Gastrocnemius medialis (tissue), 4 donors: ENCODE data around the gene SLCO3A1. TPM values are rescaled to one million over a fixed set of nuclear protein-coding genes. Genes with fewer than 3 reads are reported as not detected.

Experiments
- ATAC-seq, 2 donors: fragments of 150-250 bp; one replicate each; pipeline ENCODE4 v1.9.1; 2016
- DNase-seq, 2 donors: peaks; one replicate each; pipeline ENCODE4 v3.0.0-alpha.2; 2019
- H3K27ac ChIP-seq, 4 donors: fragments of 200-600 bp; sonication (generic); 1 replicate in 1 of 4; 2 replicates in 3 of 4; pipeline ENCODE4 v1.5.1; 2016 to 2018; ENCODE audit warnings: mild to moderate bottlenecking in 2 of 4, moderate library complexity in 1 of 4
- H3K27me3 ChIP-seq, 3 donors: fragments of 200-600 bp; sonication (generic) in 2 of 3; 1 replicate in 1 of 3; 2 replicates in 2 of 3; pipeline versions ENCODE4 v1.5.1 to v1.6.0; 2016 to 2019; ENCODE audit warnings: mild to moderate bottlenecking in 1 of 3, moderate library complexity in 1 of 3
- H3K36me3 ChIP-seq, 2 donors: fragments of 200-600 bp; sonication (generic) in 1 of 2; one replicate each; pipeline ENCODE4 v1.5.1; 2017 to 2018
- H3K4me1 ChIP-seq, 2 donors: fragments of 200-600 bp; sonication (generic) in 1 of 2; one replicate each; pipeline ENCODE4 v1.5.1; 2016 to 2017; ENCODE audit warnings: mild to moderate bottlenecking in 2 of 2
- H3K4me3 ChIP-seq, 4 donors: fragments of 200-600 bp; sonication (generic) in 3 of 4; 1 replicate in 1 of 4; 2 replicates in 3 of 4; pipeline ENCODE4 v1.5.1; 2016 to 2019; ENCODE audit warnings: mild to moderate bottlenecking in 2 of 4
- H3K9me3 ChIP-seq, 3 donors: fragments of 200-600 bp; sonication (generic) in 2 of 3; 1 replicate in 1 of 3; 2 replicates in 2 of 3; pipeline ENCODE4 v1.5.1; 2016 to 2019
- POLR2A ChIP-seq, 2 donors: fragments of 450-650 bp; IDR thresholded peaks; one replicate each; pipeline ENCODE4 v1.6.1; 2017; ENCODE audit warnings: antibody characterized with exemption in 2 of 2, mild to moderate bottlenecking in 2 of 2, moderate library complexity in 2 of 2
- in situ Hi-C, 4 donors: fragments of 200-750 bp; cut with MboI; loops; one replicate each; pipeline versions ENCODE4 v1.15.0 to v1.8.0; 2017; ENCODE audit warnings: low sequenced_read_pairs in 4 of 4
- intact Hi-C: fragments of 100-400 bp; cut with DNase I; formaldehyde crosslinking; loops from one replicate; pipeline ENCODE4 v1.15.1; 2023; ENCODE audit warnings: low total_unique reads
- total RNA-seq, 4 donors: library from RNA; depleted of rRNA; stranded (reverse); fragments of >200 nt; gene quantifications; one replicate each; pipeline versions ENCODE4 v1.1.0 to v1.2.3, GENCODE V29; 2016
- TF ChIP-seq, protein P1 (sequence below), 5 experiments: fragments of 450-650 bp in 3 of 5; fragments of 200-600 bp in 2 of 5; sonication (generic) in 2 of 5; IDR thresholded peaks in 4 of 5; conservative IDR thresholded peaks in 1 of 5; 1 replicate in 4 of 5; 2 replicates in 1 of 5; pipeline ENCODE4 v1.5.1; 2016 to 2019; ENCODE audit warnings: antibody characterized with exemption in 5 of 5, mild to moderate bottlenecking in 3 of 5, moderate library complexity in 3 of 5

Gene SLCO3A1
- total RNA-seq, 4 donors from 2014 or later: 1.3 to 3.6 (median 3.0) TPM

GRCh38 chr15:92116330-92116729, 262.8 kb downstream of the SLCO3A1 start:
- peaks cover 0 to 11% of the 10 kb centered on the region in 2 donors for H3K36me3 ChIP-seq
- in situ Hi-C loops: loop anchor here in 2 of 4 donors (25.0 kb wide), 2 partner anchors 271 to 596 kb away; partner anchors contain the start of gene ST8SIA2 (in 1 of the 2)
- ATAC-seq (no peak), DNase-seq (no peak)
- no peak for TF ChIP-seq POLR2A (IDR thresholded peaks at IDR 0.05)
- TF ChIP-seq, protein P1, sequence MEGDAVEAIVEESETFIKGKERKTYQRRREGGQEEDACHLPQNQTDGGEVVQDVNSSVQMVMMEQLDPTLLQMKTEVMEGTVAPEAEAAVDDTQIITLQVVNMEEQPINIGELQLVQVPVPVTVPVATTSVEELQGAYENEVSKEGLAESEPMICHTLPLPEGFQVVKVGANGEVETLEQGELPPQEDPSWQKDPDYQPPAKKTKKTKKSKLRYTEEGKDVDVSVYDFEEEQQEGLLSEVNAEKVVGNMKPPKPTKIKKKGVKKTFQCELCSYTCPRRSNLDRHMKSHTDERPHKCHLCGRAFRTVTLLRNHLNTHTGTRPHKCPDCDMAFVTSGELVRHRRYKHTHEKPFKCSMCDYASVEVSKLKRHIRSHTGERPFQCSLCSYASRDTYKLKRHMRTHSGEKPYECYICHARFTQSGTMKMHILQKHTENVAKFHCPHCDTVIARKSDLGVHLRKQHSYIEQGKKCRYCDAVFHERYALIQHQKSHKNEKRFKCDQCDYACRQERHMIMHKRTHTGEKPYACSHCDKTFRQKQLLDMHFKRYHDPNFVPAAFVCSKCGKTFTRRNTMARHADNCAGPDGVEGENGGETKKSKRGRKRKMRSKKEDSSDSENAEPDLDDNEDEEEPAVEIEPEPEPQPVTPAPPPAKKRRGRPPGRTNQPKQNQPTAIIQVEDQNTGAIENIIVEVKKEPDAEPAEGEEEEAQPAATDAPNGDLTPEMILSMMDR (IDR thresholded peaks at IDR 0.05 in 4 of 5, conservative IDR thresholded peaks at IDR 0.05 in 1 of 5): no peak
- no peak overlapping the region for H3K4me3 ChIP-seq
- peaks cover 5 to 8% of the 10 kb centered on the region in 2 donors for H3K4me1 ChIP-seq
- no peaks in the 10 kb centered on the region for H3K9me3 ChIP-seq
- no peaks in the 10 kb centered on the region for H3K27me3 ChIP-seq
- intact Hi-C loops: no loop called here
- H3K27ac ChIP-seq: no peak overlapping the region

- TF ChIP-seq, protein P1 (IDR thresholded peaks at IDR 0.05 in 4 of 5, conservative IDR thresholded peaks at IDR 0.05 in 1 of 5): no peak
- TF ChIP-seq POLR2A (IDR thresholded peaks at IDR 0.05): no peak
- no peaks in the 10 kb centered on the region for H3K9me3 ChIP-seq
- intact Hi-C loops: no loop called here
- in situ Hi-C loops: loop anchor here in 2 of 4 donors (25.0 kb wide), 2 partner anchors 270 to 595 kb away; partner anchors contain the start of gene ST8SIA2 (in 1 of the 2)
- no peak overlapping the region for H3K27ac ChIP-seq
- no peak overlapping the region for H3K4me3 ChIP-seq
- no peaks in the 10 kb centered on the region for H3K27me3 ChIP-seq
- ATAC-seq: peak; percentile 30 to 74
- DNase-seq: no peak
- peaks cover 0 to 11% of the 10 kb centered on the region in 2 donors for H3K36me3 ChIP-seq
- peaks cover 5 to 8% of the 10 kb centered on the region in 2 donors for H3K4me1 ChIP-seq
These were observed 263.8 kb downstream of the SLCO3A1 start for GRCh38 chr15:92117261-92117731.

GRCh38 chr15:92118162-92118935, 264.8 kb downstream of the SLCO3A1 start:
- no peak for DNase-seq
- in situ Hi-C loops: loop anchor here in 2 of 4 donors (25.0 kb wide), 2 partner anchors 269 to 594 kb away; partner anchors contain the start of gene ST8SIA2 (in 1 of the 2)
- no peaks in the 10 kb centered on the region for H3K9me3 ChIP-seq
- no peak overlapping the region for H3K4me3 ChIP-seq
- H3K4me1 ChIP-seq: peaks cover 5 to 8% of the 10 kb centered on the region in 2 donors
- TF ChIP-seq, protein P1 (IDR thresholded peaks at IDR 0.05 in 4 of 5, conservative IDR thresholded peaks at IDR 0.05 in 1 of 5): no peak
- TF ChIP-seq POLR2A (IDR thresholded peaks at IDR 0.05): no peak
- peaks cover 0 to 11% of the 10 kb centered on the region in 2 donors for H3K36me3 ChIP-seq
- H3K27ac ChIP-seq: no peak overlapping the region
- no peaks in the 10 kb centered on the region for H3K27me3 ChIP-seq
- ATAC-seq: no peak
- intact Hi-C loops: no loop called here

DNA sequence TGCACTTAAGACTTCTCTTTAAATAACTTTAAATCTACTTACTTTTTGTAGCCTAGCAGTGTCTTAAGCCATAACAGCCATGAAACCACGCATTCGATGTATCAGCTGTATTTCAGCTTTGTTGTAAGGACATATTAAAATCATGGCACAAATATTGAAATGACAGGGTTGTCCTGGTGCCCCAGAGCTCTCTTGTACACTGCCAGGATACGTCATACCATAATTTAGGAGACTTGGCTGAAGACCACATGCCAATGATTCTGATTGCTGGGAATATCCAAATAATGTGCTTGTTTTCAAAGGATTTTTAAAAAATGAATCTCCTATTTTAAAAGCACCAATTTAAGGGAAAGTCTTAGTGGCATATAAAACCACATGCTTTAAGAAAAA, 265.4 kb downstream of the SLCO3A1 start:
- TF ChIP-seq, protein P1 (IDR thresholded peaks at IDR 0.05 in 4 of 5, conservative IDR thresholded peaks at IDR 0.05 in 1 of 5): no peak
- no peak for TF ChIP-seq POLR2A (IDR thresholded peaks at IDR 0.05)
- Histone ChIP-seq H3K4me3 (no peak overlapping the region), H3K27ac (no peak overlapping the region), H3K27me3 (no peaks in the 10 kb centered on the region), H3K9me3 (no peaks in the 10 kb centered on the region), H3K36me3 (peaks cover 0 to 11% of the 10 kb centered on the region in 2 donors), H3K4me1 (peaks cover 5 to 8% of the 10 kb centered on the region in 2 donors)
- no peak for ATAC-seq
- DNase-seq: no peak
- intact Hi-C loops (no loop called here), in situ Hi-C loops (loop anchor here in 2 of 4 donors (25.0 kb wide), 2 partner anchors 268 to 593 kb away; partner anchors contain the start of gene ST8SIA2 (in 1 of the 2))
